ENCODE results near the gene IDH3G. TPM values are rescaled to one million over a fixed set of nuclear protein-coding genes. Genes with fewer than 3 reads are reported as not detected.

IDH3G gene
- total RNA-seq, 2 experiments from 2014 or later = 51.8 to 52.5 TPM

GRCh38 chrX:153740631-153741222 is 53.4 kb downstream of the IDH3G start:
- Histone ChIP-seq H4K20me1 (ENCODE audit: insufficient read depth, low read length) (no peaks in the 10 kb centered on the region), H2AFZ (ENCODE audit: low read length) (no peak overlapping the region), H3K9me3 (ENCODE audit: low read length) (no peaks in the 10 kb centered on the region), H3K79me2 (ENCODE audit: insufficient read depth, low read depth, low read length) (no peaks in the 10 kb centered on the region), H3K4me1 (ENCODE audit: insufficient read depth, low read length, poor library complexity, severe bottlenecking) (peaks cover under 1% of the 10 kb centered on the region), H3K4me2 (ENCODE audit: low read length) (no peak overlapping the region), H3K4me3 (ENCODE audit: low read depth, low read length, poor library complexity, severe bottlenecking) (no peak overlapping the region), H3K9me2 (ENCODE audit: insufficient read depth, low read length) (no peaks in the 10 kb centered on the region), H3K27ac (ENCODE audit: low read depth, low read length, poor library complexity, severe bottlenecking) (no peak overlapping the region), H3K36me3 (ENCODE audit: insufficient read depth, low read length) (no peaks in the 10 kb centered on the region)
- no TSS peak for BruUV-seq (replicated peaks)
- TF ChIP-seq CTCF (conservative IDR thresholded peaks at IDR 0.05; ENCODE audit: low read length) (no peak), EZH2phosphoT487 (IDR thresholded peaks at IDR 0.05; ENCODE audit: borderline replicate concordance, low read depth, low read length) (no peak)
- CTCF ChIA-PET (ENCODE audit: unreplicated experiment) = no interaction called here
- no peak for DNase-seq (ENCODE audit: low spot score)
- intact Hi-C loops (cut with micrococcal nuclease; ENCODE audit: unreplicated experiment) = no loop called here
- POLR2A ChIA-PET = no interaction called here

- Histone ChIP-seq H3K4me2 (ENCODE audit: low read length) (no peak overlapping the region), H3K36me3 (ENCODE audit: insufficient read depth, low read length) (no peaks in the 10 kb centered on the region), H3K9me2 (ENCODE audit: insufficient read depth, low read length) (no peaks in the 10 kb centered on the region), H2AFZ (ENCODE audit: low read length) (no peak overlapping the region), H3K4me3 (ENCODE audit: low read depth, low read length, poor library complexity, severe bottlenecking) (no peak overlapping the region), H3K79me2 (ENCODE audit: insufficient read depth, low read depth, low read length) (no peaks in the 10 kb centered on the region), H3K9me3 (ENCODE audit: low read length) (no peaks in the 10 kb centered on the region), H4K20me1 (ENCODE audit: insufficient read depth, low read length) (no peaks in the 10 kb centered on the region), H3K4me1 (ENCODE audit: insufficient read depth, low read length, poor library complexity, severe bottlenecking) (peaks cover 8% of the 10 kb centered on the region), H3K27ac (ENCODE audit: low read depth, low read length, poor library complexity, severe bottlenecking) (no peak overlapping the region)
- intact Hi-C loops (cut with micrococcal nuclease; ENCODE audit: unreplicated experiment) = no loop called here
- ChIA-PET CTCF (ENCODE audit: unreplicated experiment) (interaction anchor here (0.6 kb wide), 1 partner anchor 32 kb away, joined by 4 read pairs; no protein-coding TSS in a partner anchor), POLR2A (interaction anchor here (0.7 kb wide), 1 partner anchor 792 kb away, joined by 3 read pairs; no protein-coding TSS in a partner anchor)
- no peak for DNase-seq (ENCODE audit: low spot score)
- no TSS peak for BruUV-seq (replicated peaks)
- no peak for TF ChIP-seq CTCF (conservative IDR thresholded peaks at IDR 0.05; ENCODE audit: low read length)
- TF ChIP-seq EZH2phosphoT487 (IDR thresholded peaks at IDR 0.05; ENCODE audit: borderline replicate concordance, low read depth, low read length) = no peak
Measured at GRCh38 chrX:153739754-153740486, 54.3 kb downstream of the IDH3G start.

DNA sequence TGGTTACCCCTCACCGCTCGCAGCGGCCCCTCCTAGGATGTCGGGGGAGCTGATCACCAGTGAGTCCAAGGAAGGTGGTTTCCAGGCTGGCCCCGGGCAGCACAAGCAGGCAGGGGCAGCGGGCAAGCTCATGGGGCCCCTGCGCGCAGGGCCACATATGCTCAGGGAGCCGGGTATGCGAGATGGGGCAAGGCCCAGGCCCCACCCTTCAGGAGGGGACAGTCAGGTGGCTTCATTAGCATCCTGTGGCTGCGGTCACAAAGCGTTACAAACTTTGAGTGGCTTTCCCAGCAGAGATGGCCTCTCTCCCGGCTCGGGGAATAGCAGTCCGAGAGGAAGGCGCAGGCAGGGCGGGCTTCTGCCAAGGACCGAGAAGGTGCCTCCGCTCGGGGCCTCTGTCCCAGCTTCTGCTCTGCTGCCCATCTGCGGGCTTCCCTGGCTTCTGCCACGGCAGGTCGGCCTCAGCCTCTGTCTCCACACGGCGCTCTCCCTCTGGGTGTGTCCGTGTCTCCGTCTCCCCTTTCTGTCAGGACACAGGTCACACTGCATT is 56.0 kb downstream of the IDH3G start:
- no peaks in the 10 kb centered on the region for H3K79me2 ChIP-seq (ENCODE audit: insufficient read depth, low read depth, low read length)
- no peaks in the 10 kb centered on the region for H3K9me2 ChIP-seq (ENCODE audit: insufficient read depth, low read length)
- no TSS peak for BruUV-seq (replicated peaks)
- ChIA-PET CTCF (ENCODE audit: unreplicated experiment) (no interaction called here), POLR2A (no interaction called here)
- H3K9me3 ChIP-seq (ENCODE audit: low read length) = no peaks in the 10 kb centered on the region
- no peak for DNase-seq (ENCODE audit: low spot score)
- H3K4me3 ChIP-seq (ENCODE audit: low read depth, low read length, poor library complexity, severe bottlenecking) = no peak overlapping the region
- peaks cover 10% of the 10 kb centered on the region for H3K4me1 ChIP-seq (ENCODE audit: insufficient read depth, low read length, poor library complexity, severe bottlenecking)
- H2AFZ ChIP-seq (ENCODE audit: low read length) = no peak overlapping the region
- intact Hi-C loops (cut with micrococcal nuclease; ENCODE audit: unreplicated experiment) = no loop called here
- H3K27ac ChIP-seq (ENCODE audit: low read depth, low read length, poor library complexity, severe bottlenecking) = no peak overlapping the region
- H3K4me2 ChIP-seq (ENCODE audit: low read length) = no peak overlapping the region
- H3K36me3 ChIP-seq (ENCODE audit: insufficient read depth, low read length) = no peaks in the 10 kb centered on the region
- H4K20me1 ChIP-seq (ENCODE audit: insufficient read depth, low read length) = no peaks in the 10 kb centered on the region
- TF ChIP-seq EZH2phosphoT487 (IDR thresholded peaks at IDR 0.05; ENCODE audit: borderline replicate concordance, low read depth, low read length) = no peak
- TF ChIP-seq CTCF (conservative IDR thresholded peaks at IDR 0.05; ENCODE audit: low read length) = no peak
